H1 (cell line): Measurements from ENCODE around the gene CREB3L4. TPM values are rescaled to one million over a fixed set of nuclear protein-coding genes. Genes with fewer than 3 reads are reported as not detected.
"Not testable (repeated sequence)": the region's sequence is repeated elsewhere in the genome, so short reads cannot be mapped to it uniquely, and the experiment has no call there.

Experiments
- CTCF ChIA-PET: fragments of 300-600 bp; sonication (Branson Sonifier 250); formaldehyde crosslinking; loops from one replicate; lab custom pipeline; 2021; ENCODE audit not compliant: partially characterized antibody; lab: Charles Lee
- POLR2A ChIA-PET: fragments of 300-600 bp; sonication (Branson Sonifier 250); formaldehyde crosslinking; loops from one replicate; lab custom pipeline; 2021; ENCODE audit warnings: inconsistent platforms; ENCODE audit not compliant: partially characterized antibody; lab: Charles Lee
- DNase-seq, 2 experiments: peaks; one replicate each; pipeline versions ENCODE4 v3.0.0 to v3.0.0-alpha.2; 2010 to 2022; ENCODE audit warnings: low spot score in 2 of 2, low read depth in 1 of 2, mixed read lengths in 1 of 2
- FAIRE-seq: peaks from 2 replicates; lab custom pipeline; 2011; peaks lifted over from hg19 to GRCh38; lab: Jason Lieb, UNC
- H2AFZ ChIP-seq: 2 replicates; pipeline ENCODE4 v1.8.1; 2012; ENCODE audit warnings: low read length, inconsistent platforms
- H2AK5ac ChIP-seq: 2 replicates; pipeline ENCODE4 v1.6.1; 2013; ENCODE audit warnings: low read depth, low read length
- H2BK120ac ChIP-seq: replicated peaks from 2 replicates; pipeline ENCODE3; 2013; ENCODE audit warnings: low read depth, low read length, inconsistent platforms
- H2BK12ac ChIP-seq: 2 replicates; pipeline ENCODE4 v1.6.1; 2013; ENCODE audit warnings: low read depth, low read length
- H2BK15ac ChIP-seq: 2 replicates; pipeline ENCODE4 v1.6.1; 2013; ENCODE audit warnings: low read length
- H2BK20ac ChIP-seq: 2 replicates; pipeline ENCODE4 v1.6.1; 2013; ENCODE audit warnings: low read length
- H2BK5ac ChIP-seq: 2 replicates; pipeline ENCODE4 v1.6.1; 2013; ENCODE audit warnings: low read depth, low read length
- H3K14ac ChIP-seq: 2 replicates; pipeline ENCODE4 v1.6.1; 2013; ENCODE audit warnings: inconsistent platforms; ENCODE audit not compliant: insufficient read length
- H3K18ac ChIP-seq: 2 replicates; pipeline ENCODE4 v1.6.1; 2013; ENCODE audit warnings: low read length; ENCODE audit errors: extremely low read depth
- H3K23ac ChIP-seq: 2 replicates; pipeline ENCODE4 v1.6.1; 2013; ENCODE audit warnings: inconsistent platforms; ENCODE audit not compliant: insufficient read length
- H3K23me2 ChIP-seq: 2 replicates; pipeline ENCODE4 v1.6.1; 2013; ENCODE audit warnings: low read depth, low read length
- H3K27ac ChIP-seq: 2 replicates; pipeline ENCODE4 v1.6.1; 2011; ENCODE audit warnings: low read depth, low read length, inconsistent platforms
- H3K27me3 ChIP-seq, 4 experiments: replicated peaks in 1 of 4; 1 replicate in 1 of 4; 2 replicates in 3 of 4; pipeline versions ENCODE4 v1.6.1 to v1.8.1; 2011 to 2013; ENCODE audit warnings: low read length in 3 of 4, mild to moderate bottlenecking in 3 of 4, inconsistent platforms in 2 of 4, mixed read lengths in 2 of 4, moderate library complexity in 1 of 4; ENCODE audit not compliant: control insufficient read depth in 3 of 4, insufficient read depth in 3 of 4; ENCODE audit errors: extremely low read depth in 1 of 4
- H3K36me3 ChIP-seq, 4 experiments: 2 replicates each; pipeline versions ENCODE4 v1.6.1 to v1.8.1; 2011 to 2013; ENCODE audit warnings: mild to moderate bottlenecking in 4 of 4, low read length in 3 of 4, moderate library complexity in 2 of 4, control low read depth in 1 of 4, inconsistent platforms in 1 of 4; ENCODE audit not compliant: insufficient read depth in 4 of 4, control insufficient read depth in 2 of 4
- H3K4ac ChIP-seq: replicated peaks from 2 replicates; pipeline ENCODE3; 2013; ENCODE audit warnings: low read length, low read depth, mixed read lengths, inconsistent platforms; ENCODE audit not compliant: insufficient read length
- H3K4me1 ChIP-seq, 4 experiments: replicated peaks in 1 of 4; 1 replicate in 1 of 4; 2 replicates in 3 of 4; pipeline versions ENCODE4 v1.6.1 to v1.8.1; 2011 to 2013; ENCODE audit warnings: low read length in 3 of 4, inconsistent platforms in 2 of 4, mixed read lengths in 1 of 4; ENCODE audit not compliant: insufficient read depth in 4 of 4, control insufficient read depth in 3 of 4
- H3K4me2 ChIP-seq, 2 experiments: 2 replicates each; pipeline versions ENCODE4 v1.6.1 to v1.8.1; 2011 to 2013; ENCODE audit warnings: low read depth in 2 of 2, low read length in 2 of 2, control low read depth in 1 of 2, inconsistent platforms in 1 of 2, mild to moderate bottlenecking in 1 of 2; ENCODE audit not compliant: insufficient read depth in 1 of 2
- H3K4me3 ChIP-seq, 4 experiments: fragments of 200-600, 300-600 bp in 1 of 4; sonication (generic), shearing (Covaris generic), sonication (Bioruptor Twin) in 1 of 4; 2 replicates each; pipeline versions ENCODE4 v1.5.1 to v1.8.1; 2011 to 2016; ENCODE audit warnings: low read length in 4 of 4, low read depth in 3 of 4, control low read depth in 2 of 4, inconsistent platforms in 2 of 4, mild to moderate bottlenecking in 2 of 4, mixed read lengths in 1 of 4, moderate library complexity in 1 of 4; ENCODE audit not compliant: insufficient read depth in 2 of 4; ENCODE audit errors: extremely low read depth in 1 of 4
- H3K56ac ChIP-seq: replicated peaks from 2 replicates; pipeline ENCODE3; 2013; ENCODE audit warnings: low read depth, mild to moderate bottlenecking, mixed read lengths, low read length, inconsistent platforms; ENCODE audit not compliant: insufficient read length
- H3K79me1 ChIP-seq: 2 replicates; pipeline ENCODE4 v1.6.1; 2013; ENCODE audit warnings: low read depth, low read length, control low read depth
- H3K79me2 ChIP-seq, 2 experiments: 2 replicates each; pipeline versions ENCODE4 v1.6.1 to v1.8.1; 2012 to 2013; ENCODE audit warnings: low read length in 2 of 2, mild to moderate bottlenecking in 2 of 2, inconsistent platforms in 1 of 2; ENCODE audit not compliant: insufficient read depth in 2 of 2, control insufficient read depth in 1 of 2
- H3K9ac ChIP-seq, 4 experiments: replicated peaks in 1 of 4; 1 replicate in 1 of 4; 2 replicates in 3 of 4; pipeline versions ENCODE4 v1.6.1 to v1.8.1; 2011 to 2013; ENCODE audit warnings: low read depth in 3 of 4, low read length in 3 of 4, control low read depth in 2 of 4, mild to moderate bottlenecking in 2 of 4, moderate library complexity in 2 of 4, inconsistent platforms in 1 of 4; ENCODE audit errors: extremely low read depth in 1 of 4
- H3K9me3 ChIP-seq, 2 experiments: 2 replicates each; pipeline versions ENCODE4 v1.6.1 to v1.8.1; 2012 to 2013; ENCODE audit warnings: mild to moderate bottlenecking in 2 of 2, moderate library complexity in 2 of 2, control low read depth in 1 of 2, inconsistent platforms in 1 of 2, low read depth in 1 of 2, low read length in 1 of 2, mixed read lengths in 1 of 2; ENCODE audit not compliant: insufficient read depth in 2 of 2
- H4K20me1 ChIP-seq, 2 experiments: replicated peaks in 1 of 2; 2 replicates each; pipeline versions ENCODE3 to v1.8.1; 2011 to 2013; ENCODE audit warnings: inconsistent platforms in 2 of 2, low read length in 2 of 2, mild to moderate bottlenecking in 1 of 2; ENCODE audit not compliant: insufficient read depth in 2 of 2, control insufficient read depth in 1 of 2
- H4K5ac ChIP-seq: 2 replicates; pipeline ENCODE4 v1.6.1; 2013; ENCODE audit warnings: low read length, low read depth, mixed read lengths, inconsistent platforms; ENCODE audit not compliant: insufficient read length
- H4K8ac ChIP-seq: 2 replicates; pipeline ENCODE4 v1.8.0; 2013; ENCODE audit warnings: mild to moderate bottlenecking, moderate library complexity, low read length, inconsistent platforms; ENCODE audit not compliant: insufficient read depth; ENCODE audit errors: extremely low read depth
- H4K91ac ChIP-seq: replicated peaks from 2 replicates; pipeline ENCODE3; 2013; ENCODE audit warnings: low read length, mixed read lengths, inconsistent platforms; ENCODE audit not compliant: insufficient read length
- WGBS, 2 experiments: shearing (Covaris generic) in 1 of 2; methylation state at CpG; one replicate each; pipeline versions ENCODE4 v1.1.6 to v1.1.7; 2013 to 2015; ENCODE audit warnings: low lambda C conversion rate in 2 of 2, mixed read lengths in 2 of 2, inconsistent platforms in 1 of 2, low coverage in 1 of 2, missing lambda C conversion rate in 1 of 2; ENCODE audit not compliant: insufficient replicate concordance in 2 of 2, insufficient coverage in 1 of 2, insufficient read length in 1 of 2; ENCODE audit errors: extremely low coverage in 1 of 2, missing lambda C conversion rate in 1 of 2; 5-methylcytosine and 5-hydroxymethylcytosine counted together
- polyA plus RNA-seq, 7 experiments: library from polyadenylated mRNA; depleted of rRNA in 3 of 7; stranded (reverse) in 5 of 7; unstranded in 2 of 7; fragments of >200 nt in 5 of 7; fragments of 200-250 nt in 2 of 7; gene quantifications; 1 replicate in 5 of 7; 2 replicates in 1 of 7; 4 replicates in 1 of 7; pipeline versions ENCODE4 v1.2.1 to v1.2.3, GENCODE V29; 2011 to 2013; ENCODE audit warnings: missing spikeins in 2 of 7, mixed read lengths in 2 of 7
- total RNA-seq: library from RNA; stranded (reverse); fragmentation: NEBNext Ultra II Directional; extraction: Animal tissue kit (Norgen Biotek cat#: 25700); gene quantifications from 2 replicates; pipeline ENCODE4 v1.2.1, GENCODE V29; 2021

The CREB3L4 gene
- total and polyA plus RNA-seq, 2 of the 8 experiments (the other 6 are each of a cell fraction or from before 2014, with no cell fraction given): 34.4 to 54.0 TPM

GRCh38 chr1:153996882-153997281, 29.2 kb downstream of the CREB3L4 start:
- H3K56ac ChIP-seq, H3K23ac ChIP-seq, H2BK5ac ChIP-seq, H2AK5ac ChIP-seq, CTCF ChIA-PET, H3K9ac ChIP-seq, H3K4me3 ChIP-seq, H4K20me1 ChIP-seq, H3K4me2 ChIP-seq, H4K5ac ChIP-seq, H3K4me1 ChIP-seq, H3K79me2 ChIP-seq, H2BK15ac ChIP-seq, DNase-seq, H3K23me2 ChIP-seq, H2AFZ ChIP-seq, H4K8ac ChIP-seq, H3K18ac ChIP-seq, H3K4ac ChIP-seq, H2BK120ac ChIP-seq, H2BK12ac ChIP-seq, H3K27ac ChIP-seq, H4K91ac ChIP-seq, H3K9me3 ChIP-seq, H2BK20ac ChIP-seq, FAIRE-seq, H3K27me3 ChIP-seq, H3K14ac ChIP-seq, H3K79me1 ChIP-seq: not testable (repeated sequence)
- H3K36me3 ChIP-seq: peaks cover 11 to 36% (median 24%) of the 10 kb centered on the region in 4 experiments
- POLR2A ChIA-PET: interaction anchor here (1.1 kb wide), 1 partner anchor 30 kb away, joined by 5 read pairs; no protein-coding TSS in a partner anchor
- 98% methylated on average over 10 of the region's 10 CpGs; no CpG with 5 or more reads in 1 of the 2 experiments for WGBS, 2 experiments
